HG02973 (cell line): ENCODE measurements around the gene GRIP2.
"Not testable (repeated sequence)": the region's sequence is repeated elsewhere in the genome, so short reads cannot be mapped to it uniquely, and the experiment has no call there.

Experiments
- ATAC-seq: cut with Tn5 transposase; IDR thresholded peaks from one replicate; pipeline ENCODE4 v1.9.1; 2021; ENCODE audit warnings: moderate library complexity; ENCODE audit not compliant: unreplicated experiment

The GRIP2 gene

GRCh38 chr3:14522768-14523167 is 17.4 kb downstream of the GRIP2 start:
- ATAC-seq: no peak

- no peak for ATAC-seq
These were observed 17.9 kb downstream of the GRIP2 start for GRCh38 chr3:14522129-14522691.

- ATAC-seq: no peak
These were observed 18.5 kb downstream of the GRIP2 start for GRCh38 chr3:14521611-14522010.

GRCh38 chr3:14520967-14521366 is 19.2 kb downstream of the GRIP2 start:
- no peak for ATAC-seq

GRCh38 chr3:14520149-14520548 is 20.0 kb downstream of the GRIP2 start:
- ATAC-seq: no peak

GRCh38 chr3:14519406-14519805 is 20.7 kb downstream of the GRIP2 start:
- no peak for ATAC-seq

- no peak for ATAC-seq
These were observed 21.2 kb downstream of the GRIP2 start for GRCh38 chr3:14518893-14519292.

GRCh38 chr3:14518432-14518802 is 21.7 kb downstream of the GRIP2 start:
- ATAC-seq: no peak

GRCh38 chr3:14517601-14518431 is 22.3 kb downstream of the GRIP2 start:
- ATAC-seq: no peak

- ATAC-seq: no peak
These were observed 23.3 kb downstream of the GRIP2 start for GRCh38 chr3:14516738-14517345.

GRCh38 chr3:14515526-14515925 is 24.6 kb downstream of the GRIP2 start:
- not testable (repeated sequence) for ATAC-seq

GRCh38 chr3:14514323-14514720 is 25.8 kb downstream of the GRIP2 start:
- no peak for ATAC-seq

- no peak for ATAC-seq
These were observed 26.4 kb downstream of the GRIP2 start for GRCh38 chr3:14513566-14514322.

- ATAC-seq: no peak
These were observed 27.2 kb downstream of the GRIP2 start for GRCh38 chr3:14512942-14513327.

GRCh38 chr3:14512281-14512941 is 27.7 kb downstream of the GRIP2 start:
- no peak for ATAC-seq

- no peak for ATAC-seq
These were observed 28.4 kb downstream of the GRIP2 start for GRCh38 chr3:14511623-14512280.

GRCh38 chr3:14510838-14511622 is 29.1 kb downstream of the GRIP2 start:
- ATAC-seq: no peak

- ATAC-seq: no peak
These were observed 30.4 kb downstream of the GRIP2 start for GRCh38 chr3:14509796-14510100.

GRCh38 chr3:14508966-14509795 is 31.0 kb downstream of the GRIP2 start:
- ATAC-seq: peak; percentile 62
